HK-2 (cell line): ENCODE measurements around the gene LMF1.

ENCODE experiments used
- DNase-seq: peaks from one replicate; pipeline ENCODE4 v3.0.0-alpha.2; 2018; ENCODE audit not compliant: unreplicated experiment

The LMF1 gene

GRCh38 chr16:929227-930073 lies 41.3 kb downstream of the LMF1 start:
- DNase-seq: no peak

GRCh38 chr16:928526-928925 lies 42.3 kb downstream of the LMF1 start:
- no peak for DNase-seq

GRCh38 chr16:927931-928330 lies 42.9 kb downstream of the LMF1 start:
- no peak for DNase-seq

GRCh38 chr16:927406-927805 lies 43.4 kb downstream of the LMF1 start:
- DNase-seq: no peak

- no peak for DNase-seq
Observed at GRCh38 chr16:926715-927114, 44.1 kb downstream of the LMF1 start.

- no peak for DNase-seq
Observed at GRCh38 chr16:924806-925205, 46.0 kb downstream of the LMF1 start.

GRCh38 chr16:924063-924462 lies 46.7 kb downstream of the LMF1 start:
- no peak for DNase-seq

- no peak for DNase-seq
Observed at GRCh38 chr16:923184-923583, 47.6 kb downstream of the LMF1 start.

GRCh38 chr16:922051-922450 lies 48.7 kb downstream of the LMF1 start:
- no peak for DNase-seq

- DNase-seq: no peak
Observed at GRCh38 chr16:921321-921905, 49.4 kb downstream of the LMF1 start.

GRCh38 chr16:920717-921116 lies 50.1 kb downstream of the LMF1 start:
- DNase-seq: no peak

GRCh38 chr16:920051-920681 lies 50.6 kb downstream of the LMF1 start:
- no peak for DNase-seq

GRCh38 chr16:919658-920050 lies 51.1 kb downstream of the LMF1 start:
- DNase-seq: no peak

GRCh38 chr16:918741-919657 lies 51.8 kb downstream of the LMF1 start:
- DNase-seq: no peak

- DNase-seq: no peak
Observed at GRCh38 chr16:918068-918467, 52.7 kb downstream of the LMF1 start.

- no peak for DNase-seq
Observed at GRCh38 chr16:917591-918061, 53.2 kb downstream of the LMF1 start.

- DNase-seq: no peak
Observed at GRCh38 chr16:916035-916799, 54.6 kb downstream of the LMF1 start.

- no peak for DNase-seq
Observed at GRCh38 chr16:915546-915945, 55.2 kb downstream of the LMF1 start.

- no peak for DNase-seq
Observed at GRCh38 chr16:914440-914839, 56.3 kb downstream of the LMF1 start.

GRCh38 chr16:913817-914439 lies 56.9 kb downstream of the LMF1 start:
- no peak for DNase-seq
